Colon (tissue), 2 donors: ENCODE data around the gene ZC3H18.
"Not testable (repeated sequence)": the region's sequence is repeated elsewhere in the genome, so short reads cannot be mapped to it uniquely, and the experiment has no call there.

ENCODE experiments used
- FAIRE-seq: peaks from 2 replicates; lab custom pipeline; 2012; peaks lifted over from hg19 to GRCh38; lab: Jason Lieb, UNC
- donor health status: control.
- donor health status: control.

The ZC3H18 gene

DNA sequence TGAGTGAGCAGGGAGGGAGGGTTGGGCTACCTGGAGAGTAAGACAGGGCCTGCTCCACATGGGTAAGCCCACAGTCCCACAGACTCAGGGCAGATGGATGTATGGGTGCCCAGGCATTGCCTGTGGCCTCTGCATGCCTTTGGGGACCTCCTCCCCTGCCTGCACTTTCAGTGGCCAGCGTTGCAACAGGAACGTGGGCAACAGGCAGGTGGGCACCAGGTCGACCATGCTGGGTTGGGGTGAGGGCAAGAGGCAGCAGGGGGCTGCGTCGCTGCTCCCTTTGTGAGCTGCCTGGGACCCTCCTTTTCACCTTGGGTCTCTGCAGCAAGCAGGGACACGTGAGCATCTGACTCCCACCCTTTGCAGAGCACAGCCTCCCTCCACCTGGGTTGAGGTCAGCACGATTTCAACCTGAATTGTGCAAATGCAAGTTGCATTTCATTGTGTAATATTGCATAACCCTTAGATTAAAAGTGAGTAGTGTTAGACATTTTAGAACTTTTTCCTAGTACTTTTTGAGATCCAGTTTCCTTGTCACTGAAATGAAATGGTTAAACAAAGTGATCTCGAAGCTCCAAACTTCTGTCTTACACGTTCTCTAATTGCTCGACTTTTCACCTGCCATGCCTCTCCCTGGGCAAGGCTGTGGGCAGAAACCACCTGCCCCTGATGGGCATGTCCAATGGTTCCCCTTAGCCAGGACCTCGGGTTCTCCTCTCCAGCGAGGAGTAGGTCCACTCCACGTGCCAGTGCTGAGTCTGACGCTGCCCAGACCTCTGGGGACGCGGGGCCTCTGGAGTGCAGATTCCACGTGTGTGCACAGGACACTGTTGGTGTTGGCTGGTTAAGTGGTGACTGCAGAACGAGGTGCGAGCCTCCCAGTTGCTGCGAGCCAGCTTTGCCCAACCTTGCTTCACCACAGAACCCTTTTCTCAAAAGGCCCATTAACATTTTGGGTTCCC is 35.3 kb downstream of the ZC3H18 start:
- no peak for FAIRE-seq

DNA sequence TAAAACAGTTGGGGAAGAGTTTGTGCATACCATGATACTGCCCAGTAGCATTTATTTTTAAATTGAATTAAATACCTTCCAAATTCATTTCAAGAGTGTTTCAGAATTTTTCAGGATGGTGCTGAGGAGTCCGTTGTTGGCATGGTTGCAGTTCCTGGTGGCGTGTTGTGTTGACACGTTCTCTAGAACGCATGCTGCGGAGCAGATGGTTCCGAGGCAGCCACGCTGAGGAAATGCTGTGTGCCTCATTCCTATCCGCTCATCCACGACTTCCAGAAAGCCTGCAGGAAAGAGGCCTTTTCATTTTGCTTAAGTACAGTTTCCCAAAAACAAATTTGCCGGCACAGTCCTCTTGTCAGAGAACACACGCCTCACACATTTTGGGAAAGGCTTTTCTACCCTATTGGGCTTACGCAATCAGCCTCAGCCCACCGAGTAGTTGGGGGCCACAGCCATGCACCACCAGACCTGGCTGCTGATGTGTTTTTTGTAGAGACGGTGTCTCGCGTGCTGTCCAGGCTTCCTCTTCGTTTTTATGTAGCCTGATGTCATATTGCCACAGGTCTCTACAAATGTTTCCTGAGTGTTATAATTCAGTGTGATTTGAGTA is 36.0 kb downstream of the ZC3H18 start:
- FAIRE-seq = no peak

- no peak for FAIRE-seq
Measured at GRCh38 chr16:88608076-88608475, 37.9 kb downstream of the ZC3H18 start.

GRCh38 chr16:88609426-88609825 is 39.2 kb downstream of the ZC3H18 start:
- not testable (repeated sequence) for FAIRE-seq

GRCh38 chr16:88610080-88610479 is 39.9 kb downstream of the ZC3H18 start:
- FAIRE-seq = no peak

- FAIRE-seq = no peak
Measured at GRCh38 chr16:88610909-88611812, 41.0 kb downstream of the ZC3H18 start.

GRCh38 chr16:88613293-88613692 is 43.1 kb downstream of the ZC3H18 start:
- FAIRE-seq = no peak

GRCh38 chr16:88613911-88614817 is 44.0 kb downstream of the ZC3H18 start:
- FAIRE-seq = no peak

DNA sequence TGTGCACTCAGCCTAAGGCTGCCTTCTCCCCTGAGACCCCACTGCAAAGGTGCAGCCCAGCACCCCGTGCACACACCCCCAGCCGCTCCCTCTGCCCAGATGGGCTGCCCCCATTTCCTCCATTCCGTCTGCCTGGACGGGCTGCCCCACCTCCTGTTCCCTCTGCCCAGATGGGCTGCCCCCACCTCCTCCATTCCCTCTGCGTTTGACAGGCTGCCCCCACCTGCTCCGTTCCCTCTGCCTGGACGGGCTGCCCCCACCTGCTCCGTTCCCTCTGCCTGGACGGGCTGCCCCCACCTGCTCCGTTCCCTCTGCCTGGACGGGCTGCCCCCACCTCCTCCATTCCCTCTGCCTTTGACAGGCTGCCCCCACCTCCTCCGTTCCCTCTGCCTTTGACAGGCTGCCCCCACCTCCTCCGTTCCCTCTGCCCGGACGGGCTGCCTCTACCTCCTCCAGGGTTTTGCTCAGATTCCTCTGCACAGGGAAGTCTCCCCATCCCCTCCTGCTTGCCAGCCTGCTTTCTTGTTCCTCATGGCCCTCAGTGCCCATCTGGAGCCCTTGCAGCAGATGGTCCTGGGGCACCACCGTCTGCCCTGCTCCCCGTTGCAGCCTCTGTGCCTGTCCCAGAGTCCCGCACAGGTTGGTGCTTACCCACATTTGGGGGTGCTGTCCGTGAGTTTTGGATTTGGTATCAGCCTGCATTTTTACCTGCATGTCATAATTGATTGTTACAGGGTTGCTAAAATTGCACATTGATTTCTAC is 44.8 kb downstream of the ZC3H18 start:
- FAIRE-seq = no peak

DNA sequence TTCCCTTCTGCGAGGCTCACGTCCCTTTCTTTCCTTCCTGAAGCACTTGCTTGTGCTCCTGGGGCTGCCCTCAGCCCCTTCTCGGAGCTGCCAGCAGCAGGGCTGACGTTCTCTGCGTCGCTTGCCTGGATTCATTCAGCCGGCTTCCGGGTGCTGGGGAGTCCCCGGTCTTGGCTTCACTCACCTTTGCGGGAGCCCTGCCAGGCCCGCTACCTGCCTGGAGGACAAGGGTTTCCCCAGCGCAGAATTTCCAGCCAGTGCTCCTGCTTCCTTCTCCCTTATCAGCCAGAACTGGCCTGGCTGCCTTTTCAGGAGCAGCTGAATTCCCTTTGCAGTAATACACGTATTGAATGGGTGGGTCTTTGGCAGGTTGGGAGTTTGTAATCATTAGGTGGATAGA is 46.1 kb downstream of the ZC3H18 start:
- no peak for FAIRE-seq

GRCh38 chr16:88616736-88617135 is 46.5 kb downstream of the ZC3H18 start:
- FAIRE-seq = no peak

DNA sequence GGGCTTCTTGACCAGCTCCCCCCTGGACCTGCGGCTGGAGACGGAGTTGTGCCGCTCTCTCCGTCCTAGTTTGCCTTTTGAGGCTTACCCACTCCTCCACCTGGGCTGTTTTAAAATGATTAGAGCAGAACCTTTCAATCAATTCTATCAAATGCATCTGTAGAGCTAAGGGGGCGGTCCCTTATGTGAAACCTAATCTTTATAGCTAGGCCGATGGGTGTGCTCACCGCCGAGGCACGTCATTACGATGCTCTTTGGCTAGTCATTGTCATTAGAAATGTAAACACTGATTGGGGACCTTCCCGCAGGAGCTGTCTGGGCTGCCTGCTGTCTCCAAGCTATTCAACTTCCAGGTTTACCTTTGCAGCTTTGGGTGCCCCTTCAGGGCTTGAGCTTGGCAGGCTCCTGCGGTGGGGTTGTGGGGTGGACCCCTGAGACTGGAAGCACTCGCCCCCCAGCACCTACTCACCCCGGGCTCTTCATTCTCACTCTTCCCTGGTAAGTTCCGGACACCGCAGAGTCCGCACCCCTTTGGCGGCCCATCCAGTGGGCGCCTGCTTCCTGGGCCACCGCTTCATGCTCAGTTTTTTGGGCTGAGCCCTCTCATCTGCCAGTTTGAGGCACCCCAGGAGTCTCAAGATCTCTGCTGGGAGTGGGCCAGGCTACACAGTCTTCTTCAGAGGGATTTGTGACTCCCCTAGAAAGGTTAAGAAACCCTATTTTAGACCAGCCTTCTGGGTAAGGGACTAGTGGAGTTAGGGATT is 47.2 kb downstream of the ZC3H18 start:
- FAIRE-seq = no peak

DNA sequence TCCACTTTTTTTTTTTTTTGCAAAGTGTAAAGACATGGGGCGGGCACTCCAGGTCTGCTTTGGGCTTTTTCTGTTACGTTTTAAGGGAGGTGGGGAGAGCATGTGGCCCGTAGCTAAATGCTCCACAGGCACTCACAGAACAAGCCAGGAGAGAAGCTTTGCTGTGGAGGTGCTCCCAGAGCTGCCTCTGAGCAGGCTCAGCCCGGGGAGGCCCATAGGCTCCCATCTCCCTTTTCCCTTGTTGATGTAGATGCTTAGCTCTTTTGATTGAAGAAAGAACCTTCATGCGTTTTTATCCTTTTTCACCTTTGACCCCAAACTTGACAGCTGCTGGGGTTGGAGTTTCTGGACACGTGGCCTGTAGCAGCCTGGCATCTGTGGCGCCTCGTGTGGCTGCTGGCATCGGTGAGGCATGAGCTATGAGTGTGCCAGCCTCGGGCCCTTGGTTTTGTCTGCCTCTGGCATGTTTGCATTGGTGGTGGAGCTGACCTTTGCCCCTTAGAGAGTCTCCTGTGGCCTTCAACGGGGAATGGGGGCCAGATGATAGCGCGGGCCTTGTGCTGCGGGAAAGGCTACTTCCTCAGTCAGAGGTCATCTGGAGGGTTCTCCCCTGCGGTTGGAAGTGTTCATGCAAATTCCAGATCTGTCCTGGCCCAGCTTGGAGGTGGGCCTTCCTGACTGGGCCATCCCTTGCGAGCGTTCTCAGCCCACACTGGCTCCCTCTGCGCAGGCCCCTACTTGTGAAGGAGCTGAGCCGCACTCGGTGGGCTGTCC is 48.2 kb downstream of the ZC3H18 start:
- no peak for FAIRE-seq

GRCh38 chr16:88618956-88619667 is 48.9 kb downstream of the ZC3H18 start:
- no peak for FAIRE-seq

DNA sequence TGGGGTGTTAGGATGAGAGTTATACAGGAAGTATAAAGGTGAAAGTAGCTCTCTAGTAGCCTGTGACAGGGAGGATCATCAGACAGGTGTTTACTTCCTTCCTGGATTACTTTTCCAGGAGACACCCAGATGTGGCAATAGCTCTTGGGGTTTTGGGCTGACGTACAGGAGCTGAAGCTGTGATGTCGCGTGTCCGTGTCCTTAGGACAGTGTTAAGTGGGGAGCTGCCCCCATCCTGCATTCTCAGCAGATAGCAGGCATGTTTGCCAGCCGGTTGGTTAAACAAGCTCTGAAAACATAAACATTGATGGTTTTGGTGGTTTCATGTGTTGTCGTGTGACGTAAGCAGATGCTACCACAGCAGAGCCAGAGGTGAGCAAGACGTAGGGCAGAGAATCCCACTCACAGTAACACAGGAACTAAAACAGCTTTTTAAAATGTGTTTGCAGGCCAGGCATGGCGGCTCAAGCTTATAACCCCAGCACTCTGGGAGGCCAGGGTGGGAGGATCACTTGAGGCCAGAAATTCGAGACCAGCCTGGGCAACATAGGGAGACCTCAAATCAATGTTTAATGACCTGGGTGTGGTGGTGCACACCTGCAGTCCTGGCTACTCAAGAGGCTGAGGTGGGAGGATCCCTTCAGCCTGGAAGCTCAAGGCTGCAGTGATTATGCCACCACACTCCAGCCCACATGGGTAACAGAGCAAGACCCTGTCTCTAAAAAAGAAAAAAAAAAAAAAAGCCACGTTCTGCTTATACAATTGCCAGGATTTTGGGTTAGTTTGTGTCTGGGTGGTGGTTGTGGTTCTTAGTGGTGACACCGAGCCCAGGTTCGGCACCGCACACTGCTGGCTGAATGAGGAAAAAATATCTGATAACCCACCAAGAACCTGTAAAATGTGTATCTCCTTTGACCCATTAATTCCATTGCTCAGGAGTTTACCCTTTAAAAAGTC is 49.9 kb downstream of the ZC3H18 start:
- FAIRE-seq = no peak

DNA sequence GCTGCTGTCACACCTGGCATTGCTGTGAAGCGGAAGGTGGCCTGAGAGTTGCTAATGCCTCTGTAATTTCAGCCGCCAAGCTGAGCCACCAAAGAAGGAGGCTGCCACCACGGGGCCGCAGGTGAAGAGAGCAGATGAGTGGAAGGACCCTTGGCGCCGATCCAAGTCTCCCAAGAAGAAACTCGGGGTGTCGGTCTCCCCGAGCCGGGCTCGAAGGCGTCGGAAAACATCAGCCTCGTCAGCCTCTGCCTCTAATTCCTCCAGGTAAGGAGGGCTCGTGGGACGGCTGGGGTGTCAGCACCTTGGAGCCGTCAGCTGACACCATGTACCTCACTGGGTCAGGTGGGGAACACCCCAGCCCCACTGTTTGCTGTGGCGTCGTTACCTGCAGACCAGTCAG is 51.9 kb downstream of the ZC3H18 start:
- FAIRE-seq = no peak

DNA sequence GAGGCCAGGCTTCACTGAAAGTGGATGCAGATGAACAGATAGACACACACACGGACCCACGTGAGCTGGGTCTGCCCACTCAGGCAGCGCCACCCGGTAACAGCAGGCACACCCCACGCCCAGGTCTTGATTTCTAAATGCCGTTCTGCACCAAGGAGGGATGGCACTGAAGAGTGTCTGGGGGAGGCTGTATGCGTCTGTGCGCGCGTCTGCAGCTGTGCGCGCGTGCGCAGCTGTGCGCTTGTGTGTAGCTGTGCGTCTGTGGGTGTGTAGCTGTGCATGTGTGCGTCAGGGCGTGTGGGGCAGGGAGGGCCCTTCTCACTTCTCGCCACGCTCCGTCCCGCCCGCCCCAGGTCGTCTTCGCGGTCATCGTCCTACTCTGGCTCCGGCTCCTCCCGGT is 52.7 kb downstream of the ZC3H18 start:
- no peak for FAIRE-seq
